Activated T-helper 1 cell treated with anti-CD3 and anti-CD28 coated beads, Interleukin-12 subunit alpha, Interleukin-12 subunit beta, Interleukin-2, Interleukin-4 antibody, amounts not matched to agents 30 ng/mL and 10 ng/mL and 1 ng/mL, durations not matched to agents 14 hours and 24 hours and 36 hours (primary cell): ENCODE measurements around the gene PLEKHA7. TPM values are rescaled to one million over a fixed set of nuclear protein-coding genes. Genes with fewer than 3 reads are reported as not detected.
"Not testable (repeated sequence)": the region's sequence is repeated elsewhere in the genome, so short reads cannot be mapped to it uniquely, and the experiment has no call there.

ENCODE experiments used
- DNase-seq: peaks from one replicate; pipeline ENCODE4 v3.0.0; 2021; ENCODE audit warnings: low spot score
- H3K27ac Mint-ChIP-seq: one replicate; pipeline ENCODE4 v1.8.0; 2021; ENCODE audit warnings: mild to moderate bottlenecking, mixed read lengths
- H3K27me3 Mint-ChIP-seq: one replicate; pipeline ENCODE4 v1.8.0; 2022; ENCODE audit warnings: mild to moderate bottlenecking, moderate library complexity, mixed read lengths; ENCODE audit not compliant: insufficient read depth
- H3K36me3 Mint-ChIP-seq: one replicate; pipeline ENCODE4 v1.8.0; 2021; ENCODE audit warnings: low read depth, mixed read lengths
- H3K4me1 Mint-ChIP-seq: one replicate; pipeline ENCODE4 v1.8.0; 2021; ENCODE audit warnings: low read depth, mixed read lengths
- H3K4me3 Mint-ChIP-seq: one replicate; pipeline ENCODE4 v1.8.0; 2021; ENCODE audit warnings: mild to moderate bottlenecking, moderate library complexity, mixed read lengths
- H3K9me3 Mint-ChIP-seq: one replicate; pipeline ENCODE4 v1.8.0; 2021; ENCODE audit warnings: mixed read lengths
- intact Hi-C: fragments of 100-400 bp; cut with micrococcal nuclease; formaldehyde crosslinking; loops from one replicate; pipeline ENCODE4 v1.15.1; 2024
- total RNA-seq: library from RNA; stranded (reverse); gene quantifications from 2 replicates; pipeline ENCODE4 v1.2.3, GENCODE V29; 2022

The PLEKHA7 gene, protein sequence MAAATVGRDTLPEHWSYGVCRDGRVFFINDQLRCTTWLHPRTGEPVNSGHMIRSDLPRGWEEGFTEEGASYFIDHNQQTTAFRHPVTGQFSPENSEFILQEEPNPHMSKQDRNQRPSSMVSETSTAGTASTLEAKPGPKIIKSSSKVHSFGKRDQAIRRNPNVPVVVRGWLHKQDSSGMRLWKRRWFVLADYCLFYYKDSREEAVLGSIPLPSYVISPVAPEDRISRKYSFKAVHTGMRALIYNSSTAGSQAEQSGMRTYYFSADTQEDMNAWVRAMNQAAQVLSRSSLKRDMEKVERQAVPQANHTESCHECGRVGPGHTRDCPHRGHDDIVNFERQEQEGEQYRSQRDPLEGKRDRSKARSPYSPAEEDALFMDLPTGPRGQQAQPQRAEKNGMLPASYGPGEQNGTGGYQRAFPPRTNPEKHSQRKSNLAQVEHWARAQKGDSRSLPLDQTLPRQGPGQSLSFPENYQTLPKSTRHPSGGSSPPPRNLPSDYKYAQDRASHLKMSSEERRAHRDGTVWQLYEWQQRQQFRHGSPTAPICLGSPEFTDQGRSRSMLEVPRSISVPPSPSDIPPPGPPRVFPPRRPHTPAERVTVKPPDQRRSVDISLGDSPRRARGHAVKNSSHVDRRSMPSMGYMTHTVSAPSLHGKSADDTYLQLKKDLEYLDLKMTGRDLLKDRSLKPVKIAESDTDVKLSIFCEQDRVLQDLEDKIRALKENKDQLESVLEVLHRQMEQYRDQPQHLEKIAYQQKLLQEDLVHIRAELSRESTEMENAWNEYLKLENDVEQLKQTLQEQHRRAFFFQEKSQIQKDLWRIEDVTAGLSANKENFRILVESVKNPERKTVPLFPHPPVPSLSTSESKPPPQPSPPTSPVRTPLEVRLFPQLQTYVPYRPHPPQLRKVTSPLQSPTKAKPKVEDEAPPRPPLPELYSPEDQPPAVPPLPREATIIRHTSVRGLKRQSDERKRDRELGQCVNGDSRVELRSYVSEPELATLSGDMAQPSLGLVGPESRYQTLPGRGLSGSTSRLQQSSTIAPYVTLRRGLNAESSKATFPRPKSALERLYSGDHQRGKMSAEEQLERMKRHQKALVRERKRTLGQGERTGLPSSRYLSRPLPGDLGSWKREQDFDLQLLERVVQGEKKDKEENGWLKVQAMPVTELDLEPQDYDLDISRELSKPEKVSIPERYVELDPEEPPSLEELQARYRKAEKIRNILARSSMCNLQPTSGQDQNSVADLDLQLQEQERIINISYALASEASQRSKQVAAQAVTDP
- total RNA-seq, result 8.3 and 10.3 TPM in 2 replicates

DNA sequence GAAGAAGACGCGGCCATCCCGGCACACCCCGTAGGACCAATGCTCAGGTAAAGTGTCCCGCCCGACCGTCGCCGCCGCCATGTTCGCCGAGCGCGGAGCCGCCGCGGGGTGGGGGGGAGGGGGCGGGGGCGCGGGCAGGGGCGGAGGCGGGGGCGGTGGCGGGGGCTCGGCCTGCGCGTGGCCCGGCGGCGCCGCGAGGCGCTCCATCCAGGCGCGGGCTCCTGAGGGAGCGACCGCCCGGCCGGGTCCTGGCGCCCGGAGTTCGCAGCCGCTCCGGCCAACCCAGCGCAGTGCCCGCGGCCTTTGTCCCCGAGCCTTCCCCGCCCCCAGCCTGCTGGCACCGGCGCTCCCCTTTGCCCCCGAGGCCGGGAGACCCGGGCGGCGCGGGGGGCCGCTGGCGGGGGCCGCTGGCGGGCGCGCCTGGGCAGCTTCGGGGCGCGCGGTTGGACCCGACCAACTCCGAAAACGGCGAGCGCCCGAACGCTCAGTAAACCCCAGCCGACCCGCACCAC, at the start of gene PLEKHA7:
Gene PLEKHA7, minus strand, starts transcription at position 94 of the 512 bp plus-strand sequence. Its CDS starts 13 bp downstream, at position 81.
- no peak for DNase-seq
- H3K4me1 Mint-ChIP-seq, result peaks cover 4% of the 10 kb centered on the region
- H3K4me3 Mint-ChIP-seq, result peak within 1 kb of the TSS; percentile 85
- H3K27ac Mint-ChIP-seq, result peak within 1 kb of the TSS; percentile 34
- H3K9me3 Mint-ChIP-seq, result no peaks in the 10 kb centered on the region
- intact Hi-C loops, result loop anchor here (2.0 to 10.0 kb wide), 2 partner anchors 28 to 50 kb away; no protein-coding TSS in a partner anchor
- H3K27me3 Mint-ChIP-seq, result peaks cover 34% of the 10 kb centered on the region
- no peaks in the 10 kb centered on the region for H3K36me3 Mint-ChIP-seq

DNA sequence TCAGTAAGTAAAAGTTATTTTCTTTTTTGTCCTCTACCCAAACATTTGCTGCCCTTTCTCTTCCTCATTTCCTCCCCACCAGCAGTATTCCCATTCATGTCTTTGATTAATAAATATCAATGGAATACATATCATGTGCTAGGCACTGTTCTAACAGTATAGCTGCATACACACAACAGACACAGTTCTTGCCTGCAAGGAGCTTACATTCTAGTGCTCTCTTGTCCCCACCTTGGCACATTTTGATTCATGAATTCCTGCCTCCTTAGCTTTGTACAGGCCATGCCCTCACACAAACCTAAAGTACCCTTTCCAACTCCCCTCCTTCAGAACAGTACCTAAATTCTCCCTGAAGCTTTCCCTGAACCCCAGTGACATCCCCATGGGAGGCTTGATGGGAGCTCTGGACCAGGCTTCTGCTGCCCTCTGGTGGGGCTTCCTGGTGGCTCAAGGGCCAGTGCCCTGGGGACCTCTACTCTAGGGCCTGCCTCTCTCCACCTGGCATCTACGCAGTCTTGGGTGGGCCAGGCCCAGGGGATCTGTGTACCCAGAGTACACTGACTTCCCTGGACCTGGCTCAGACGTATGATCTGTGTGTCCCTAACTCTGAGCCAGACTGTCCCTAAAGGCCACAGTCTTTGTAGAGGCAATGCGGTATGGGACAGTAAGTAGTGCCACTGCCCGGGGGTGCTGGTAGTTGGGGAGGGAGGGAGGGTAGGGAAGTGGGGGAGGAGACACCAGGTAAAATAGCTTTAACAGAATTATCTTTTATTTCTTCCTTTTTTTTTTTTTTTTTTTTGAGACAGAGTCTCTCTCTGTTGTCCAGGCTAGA, 49.2 kb upstream of the PLEKHA7 start:
- Mint-ChIP-seq H3K27me3 (peaks cover 2% of the 10 kb centered on the region), H3K4me1 (no peaks in the 10 kb centered on the region), H3K9me3 (no peaks in the 10 kb centered on the region), H3K36me3 (no peaks in the 10 kb centered on the region), H3K27ac (no peak overlapping the region), H3K4me3 (no peak overlapping the region)
- intact Hi-C loops, result loop anchor here (1.0 to 10.0 kb wide), 5 partner anchors 49 to 278 kb away; partner anchors contain the start of gene PLEKHA7
- DNase-seq, result peak; percentile 27

DNA sequence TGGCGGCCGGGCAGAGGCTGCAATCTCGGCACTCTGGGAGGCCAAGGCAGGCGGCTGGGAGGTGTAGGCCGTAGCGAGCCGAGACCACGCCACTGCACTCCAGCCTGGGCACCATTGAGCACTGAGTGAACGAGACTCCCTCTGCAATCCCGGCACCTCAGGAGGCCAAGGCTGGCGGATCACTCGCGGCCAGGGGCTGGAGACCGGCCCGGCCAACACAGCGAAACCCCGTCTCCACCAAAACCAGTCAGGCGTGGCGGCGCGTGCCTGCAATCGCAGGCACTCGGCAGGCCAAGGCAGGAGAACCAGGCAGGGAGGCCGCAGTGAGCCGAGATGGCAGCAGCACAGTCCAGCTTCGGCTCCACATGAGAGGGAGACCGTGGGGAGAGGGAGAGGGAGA, 36.9 kb upstream of the PLEKHA7 start:
- intact Hi-C loops, H3K27me3 Mint-ChIP-seq, DNase-seq, H3K9me3 Mint-ChIP-seq, H3K36me3 Mint-ChIP-seq, H3K4me1 Mint-ChIP-seq, H3K27ac Mint-ChIP-seq, H3K4me3 Mint-ChIP-seq: not testable (repeated sequence)

DNA sequence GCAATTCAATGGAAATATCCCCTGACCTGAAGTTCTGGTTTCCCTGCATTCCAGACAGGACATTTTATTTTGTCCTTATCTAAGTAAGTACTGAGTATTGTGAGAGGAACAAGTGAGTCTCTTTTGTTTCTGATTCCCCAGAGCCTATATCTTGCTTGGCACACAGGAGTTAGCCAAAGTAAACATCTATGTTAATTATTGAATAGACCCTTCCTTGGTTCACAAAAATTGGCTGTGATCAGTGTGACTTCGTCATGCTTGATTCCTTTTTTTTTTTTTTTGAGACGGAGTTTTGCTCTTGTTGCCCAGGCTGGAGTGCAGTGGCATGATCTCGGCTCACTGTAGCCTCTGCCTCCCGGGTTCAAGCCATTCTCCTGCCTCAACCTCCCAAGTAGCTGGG, 34.3 kb upstream of the PLEKHA7 start:
- H3K36me3 Mint-ChIP-seq, H3K27ac Mint-ChIP-seq, H3K4me1 Mint-ChIP-seq, H3K9me3 Mint-ChIP-seq, DNase-seq, H3K4me3 Mint-ChIP-seq, H3K27me3 Mint-ChIP-seq, intact Hi-C loops: not testable (repeated sequence)

DNA sequence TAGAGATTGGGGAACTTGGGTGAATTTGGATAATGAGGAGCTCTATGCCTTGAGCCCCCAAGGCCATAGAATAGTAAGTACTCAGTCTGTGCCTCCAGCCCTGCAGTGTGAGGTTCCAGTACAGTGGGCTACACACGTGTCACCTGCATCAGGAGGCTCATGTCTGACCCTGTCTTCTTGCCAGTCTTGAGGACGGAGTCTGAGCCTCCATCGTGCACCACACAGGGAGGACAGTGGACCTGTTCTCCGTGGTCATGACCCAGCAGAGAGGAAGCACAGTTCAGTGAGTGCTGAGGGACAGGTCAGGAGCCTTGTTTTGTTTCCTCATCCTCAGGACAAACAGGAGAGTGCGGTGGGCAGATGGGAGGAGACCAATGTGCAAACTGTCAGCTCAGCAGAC, 32.5 kb upstream of the PLEKHA7 start:
- H3K36me3 Mint-ChIP-seq, result no peaks in the 10 kb centered on the region
- peaks cover 9% of the 10 kb centered on the region for H3K27me3 Mint-ChIP-seq
- intact Hi-C loops, result no loop called here
- no peak for DNase-seq
- H3K4me1 Mint-ChIP-seq, result no peaks in the 10 kb centered on the region
- no peak overlapping the region for H3K4me3 Mint-ChIP-seq
- no peak overlapping the region for H3K27ac Mint-ChIP-seq
- no peaks in the 10 kb centered on the region for H3K9me3 Mint-ChIP-seq

DNA sequence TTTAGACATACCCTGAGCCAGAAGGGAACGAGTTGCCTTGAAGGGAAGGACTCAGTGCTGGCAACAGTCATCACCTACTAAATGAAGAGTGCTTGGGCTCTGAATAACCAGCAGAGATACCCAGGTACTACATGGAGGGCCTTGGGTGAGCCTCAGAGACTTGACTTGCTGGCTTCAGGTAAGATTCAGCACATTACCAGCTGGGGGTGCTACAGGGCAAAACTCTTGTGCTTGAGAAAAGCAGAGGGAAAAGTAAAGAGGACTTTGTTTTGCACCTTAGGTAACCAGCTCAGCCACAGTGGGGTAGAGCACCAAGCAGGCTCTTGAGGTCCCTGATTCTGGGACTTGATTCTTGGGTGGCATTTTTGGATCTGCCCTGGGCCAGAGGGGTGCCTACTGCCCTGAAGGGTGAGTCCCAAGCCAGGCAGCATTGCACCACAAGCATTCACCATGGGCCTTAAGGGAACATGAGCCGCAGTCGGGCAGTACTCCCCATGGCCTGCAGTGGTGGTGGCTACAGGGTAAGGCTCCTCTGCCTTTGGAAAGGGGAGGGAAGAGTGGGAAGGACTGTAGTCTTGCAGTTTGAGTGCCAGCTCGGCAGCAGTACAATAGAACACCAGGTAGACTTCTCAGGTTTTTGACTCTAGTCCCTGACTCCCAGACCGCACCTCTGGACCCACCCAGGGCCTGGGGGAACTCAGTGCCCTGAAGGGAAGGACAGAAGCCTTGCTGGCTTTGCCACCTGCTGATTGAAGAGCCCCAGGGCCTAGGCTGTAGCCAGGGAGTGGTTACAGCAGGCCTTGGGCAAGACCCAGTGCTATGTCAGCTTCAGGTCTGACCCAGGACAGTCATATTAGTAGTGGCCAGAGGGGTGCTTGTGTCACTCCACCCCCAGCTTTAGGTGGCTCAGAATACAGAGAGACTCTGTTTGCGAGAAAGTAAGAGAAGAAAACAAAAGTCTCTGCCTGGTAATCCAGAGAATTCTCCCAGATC, 22.7 kb upstream of the PLEKHA7 start:
- intact Hi-C loops, result no loop called here
- Mint-ChIP-seq H3K9me3 (peaks cover 6% of the 10 kb centered on the region), H3K27me3 (no peaks in the 10 kb centered on the region), H3K27ac (no peak overlapping the region), H3K36me3 (no peaks in the 10 kb centered on the region), H3K4me3 (no peak overlapping the region), H3K4me1 (no peaks in the 10 kb centered on the region)
- no peak for DNase-seq

DNA sequence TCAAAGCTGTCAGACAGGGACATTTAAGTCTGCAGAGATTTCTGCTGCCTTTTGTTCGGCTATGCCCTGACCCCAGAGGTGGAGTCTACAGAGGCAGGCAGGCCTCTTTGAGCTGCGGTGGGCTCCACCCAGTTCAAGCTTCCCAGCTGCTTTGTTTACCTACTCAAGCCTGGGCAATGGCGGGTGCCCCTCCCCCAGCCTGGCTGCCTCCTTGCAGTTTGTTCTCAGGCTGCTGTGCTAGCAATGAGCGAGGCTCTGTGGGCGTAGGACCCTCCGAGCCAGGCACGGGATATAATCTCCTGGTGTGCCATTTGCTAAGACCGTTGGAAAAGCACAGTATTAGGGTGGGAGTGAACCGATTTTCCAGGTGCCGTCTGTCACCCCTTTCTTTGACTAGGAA, 19.8 kb upstream of the PLEKHA7 start:
- H3K27ac Mint-ChIP-seq, DNase-seq, H3K36me3 Mint-ChIP-seq, H3K4me1 Mint-ChIP-seq, H3K9me3 Mint-ChIP-seq, intact Hi-C loops, H3K4me3 Mint-ChIP-seq, H3K27me3 Mint-ChIP-seq: not testable (repeated sequence)

DNA sequence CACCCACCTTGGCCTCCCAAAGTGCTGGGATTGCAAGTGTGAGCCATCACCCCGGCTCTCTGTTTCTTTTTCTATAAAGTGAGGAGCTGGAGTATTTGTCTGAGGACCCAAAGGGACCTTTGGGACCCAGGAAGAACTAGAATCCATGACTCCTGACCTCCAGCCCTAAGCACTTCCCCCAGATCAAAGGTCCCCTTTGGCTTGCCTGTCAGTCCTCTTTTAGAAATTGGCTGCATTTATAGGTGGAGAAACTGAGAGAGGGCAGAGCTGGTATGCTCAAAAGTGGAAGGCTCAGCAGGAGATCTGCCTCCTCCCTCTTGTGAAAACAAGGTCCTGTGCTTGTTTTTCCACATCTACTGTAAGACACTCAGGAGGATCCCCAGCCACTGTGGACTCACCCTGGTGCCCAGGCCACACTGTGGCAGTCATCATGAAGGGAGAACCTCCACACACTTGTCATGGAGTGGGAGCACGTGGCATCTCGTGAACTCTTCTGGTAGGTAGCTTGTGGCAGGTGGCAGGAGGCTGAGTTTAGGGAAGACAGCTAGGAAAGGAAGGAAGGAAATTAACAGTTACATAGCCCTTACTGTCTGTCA, 12.4 kb upstream of the PLEKHA7 start:
- Mint-ChIP-seq H3K4me3 (no peak overlapping the region), H3K27me3 (peaks cover 6% of the 10 kb centered on the region), H3K4me1 (no peaks in the 10 kb centered on the region), H3K36me3 (peaks cover 2% of the 10 kb centered on the region), H3K27ac (no peak overlapping the region), H3K9me3 (no peaks in the 10 kb centered on the region)
- no peak for DNase-seq
- intact Hi-C loops, result no loop called here

DNA sequence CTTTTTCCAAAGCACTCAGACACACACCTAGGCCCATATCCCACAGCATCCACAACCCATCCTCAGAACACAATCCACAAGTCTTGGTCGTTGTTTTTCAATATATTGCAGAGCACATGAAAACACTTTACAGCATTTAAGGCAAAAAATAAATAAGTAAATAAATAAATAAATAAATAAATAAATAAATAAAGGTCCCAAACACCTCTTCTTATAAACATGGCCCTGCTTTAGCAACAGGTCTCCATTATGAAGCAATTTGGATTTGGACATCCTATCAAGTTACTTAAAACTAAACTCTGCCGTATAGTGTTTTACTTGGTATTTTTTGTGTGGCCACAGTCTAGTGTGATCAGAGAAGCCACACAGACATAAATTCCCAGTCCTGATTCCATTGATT, 10.7 kb upstream of the PLEKHA7 start:
- H3K4me1 Mint-ChIP-seq, result no peaks in the 10 kb centered on the region
- intact Hi-C loops, result no loop called here
- no peak for DNase-seq
- H3K27ac Mint-ChIP-seq, result no peak overlapping the region
- no peak overlapping the region for H3K4me3 Mint-ChIP-seq
- H3K36me3 Mint-ChIP-seq, result no peaks in the 10 kb centered on the region
- H3K9me3 Mint-ChIP-seq, result no peaks in the 10 kb centered on the region
- H3K27me3 Mint-ChIP-seq, result peaks cover 2% of the 10 kb centered on the region

DNA sequence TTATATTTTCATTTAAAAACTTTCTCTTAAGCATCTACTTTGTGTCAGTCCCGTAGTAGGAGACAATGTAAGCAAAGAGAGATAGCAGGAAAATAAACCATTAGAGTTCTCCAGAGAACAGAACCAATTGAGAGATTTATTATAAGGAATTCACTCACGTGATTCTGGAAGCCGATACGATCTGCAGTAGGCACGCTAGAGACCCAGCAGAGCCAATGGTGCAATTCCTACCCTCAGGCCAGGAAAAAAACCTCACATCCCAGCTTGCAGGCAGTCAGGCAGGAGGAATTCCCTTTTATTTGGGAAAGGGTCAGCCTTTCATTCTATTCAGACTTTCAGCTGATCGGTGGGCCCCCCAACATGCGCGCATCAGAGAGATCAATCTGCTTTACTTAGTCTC, 7.3 kb upstream of the PLEKHA7 start:
- no peak for DNase-seq
- Mint-ChIP-seq H3K27ac (no peak overlapping the region), H3K36me3 (no peaks in the 10 kb centered on the region), H3K9me3 (no peaks in the 10 kb centered on the region), H3K4me3 (no peak overlapping the region), H3K4me1 (no peaks in the 10 kb centered on the region), H3K27me3 (peaks cover 14% of the 10 kb centered on the region)
- intact Hi-C loops, result no loop called here

DNA sequence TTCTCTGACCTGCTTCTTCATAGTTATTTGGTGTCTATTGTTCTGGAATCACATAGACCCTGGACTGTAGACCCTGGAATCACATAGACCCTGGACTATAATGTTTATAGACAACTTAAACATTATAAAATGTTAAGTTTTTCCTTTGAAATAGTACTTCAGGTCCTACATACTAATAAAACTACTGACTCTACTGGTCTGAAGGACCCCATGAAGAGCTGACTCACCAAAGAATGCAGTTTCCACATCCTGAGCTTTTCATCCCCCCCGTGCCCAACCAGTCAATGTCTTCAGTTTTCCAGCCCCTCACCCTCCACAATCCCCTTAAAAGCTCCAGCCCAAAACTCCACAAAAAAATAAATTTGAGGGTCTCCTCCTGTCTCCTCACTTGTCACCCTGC, 6.6 kb upstream of the PLEKHA7 start:
- H3K27me3 Mint-ChIP-seq, result peaks cover 21% of the 10 kb centered on the region
- no peak overlapping the region for H3K4me3 Mint-ChIP-seq
- H3K27ac Mint-ChIP-seq, result no peak overlapping the region
- H3K9me3 Mint-ChIP-seq, result no peaks in the 10 kb centered on the region
- intact Hi-C loops, result no loop called here
- no peaks in the 10 kb centered on the region for H3K4me1 Mint-ChIP-seq
- no peaks in the 10 kb centered on the region for H3K36me3 Mint-ChIP-seq
- DNase-seq, result no peak
